Upper lobe of right lung (tissue), 1 donor: ENCODE results near the gene PTEN. TPM values are rescaled to one million over a fixed set of nuclear protein-coding genes. Genes with fewer than 3 reads are reported as not detected.

Source experiments
- ATAC-seq: fragments of 200-7000 bp; cut with Tn5 transposase; one replicate; pipeline ENCODE4 v1.9.1; 2020; ENCODE audit warnings: mild to moderate bottlenecking, moderate library complexity
- DNase-seq: peaks from one replicate; pipeline ENCODE4 v3.0.0-alpha.2; 2020
- H3K27ac ChIP-seq: fragments of 200-600 bp; one replicate; pipeline ENCODE4 v1.8.0; 2022
- H3K27me3 ChIP-seq: fragments of 200-600 bp; one replicate; pipeline ENCODE4 v1.8.0; 2022; ENCODE audit warnings: mild to moderate bottlenecking
- H3K36me3 ChIP-seq: fragments of 200-600 bp; one replicate; pipeline ENCODE4 v1.8.0; 2022
- H3K4me1 ChIP-seq: fragments of 200-600 bp; one replicate; pipeline ENCODE4 v1.8.0; 2022
- H3K4me3 ChIP-seq: fragments of 200-600 bp; one replicate; pipeline ENCODE4 v1.8.0; 2022; ENCODE audit warnings: mild to moderate bottlenecking
- H3K9me3 ChIP-seq: fragments of 200-600 bp; one replicate; pipeline ENCODE4 v1.8.0; 2022
- intact Hi-C: fragments of 100-400 bp; cut with DNase I; formaldehyde crosslinking; loops from one replicate; pipeline ENCODE4 v1.11.0; 2022
- total RNA-seq: library from RNA; stranded (reverse); fragmentation: NEBNext Ultra II Directional; extraction: Animal tissue kit (Norgen Biotek cat#: 25700); gene quantifications from one replicate; pipeline ENCODE4 v1.2.1, GENCODE V29; 2021
- TF ChIP-seq, protein P1 (sequence below): fragments of 200-600 bp; IDR thresholded peaks from one replicate; pipeline ENCODE4 v1.8.0; 2022; ENCODE audit warnings: antibody characterized with exemption
- donor health status: DM: no; HTN: yes; CAD: no; lungs with severe emphysema.

Gene PTEN
- total RNA-seq, 1 donor from 2014 or later = 101 TPM

DNA sequence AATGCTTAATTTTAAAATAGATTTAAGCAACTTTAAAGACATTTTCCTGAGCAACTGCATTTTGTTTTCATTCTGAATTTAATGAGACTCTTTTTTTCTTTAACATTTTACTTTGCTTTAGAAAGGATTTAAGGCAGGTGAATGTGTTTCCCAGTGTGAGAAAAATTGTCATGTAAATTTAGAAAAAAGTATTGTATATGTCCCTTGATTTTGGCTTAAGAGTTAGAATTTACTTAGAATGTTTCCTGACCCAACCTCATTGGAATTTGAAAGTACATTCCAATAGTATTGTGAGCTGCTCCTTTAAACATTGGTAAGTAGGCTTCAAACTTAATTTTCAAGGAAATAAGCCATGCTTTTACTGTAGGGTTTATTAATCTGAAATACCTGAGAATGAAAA, 110.2 kb downstream of the PTEN start:
- Histone ChIP-seq H3K27me3 (no peaks in the 10 kb centered on the region), H3K36me3 (no peaks in the 10 kb centered on the region), H3K9me3 (no peaks in the 10 kb centered on the region), H3K27ac (no peak overlapping the region), H3K4me1 (no peaks in the 10 kb centered on the region), H3K4me3 (no peak overlapping the region)
- ATAC-seq (no peak), DNase-seq (no peak)
- intact Hi-C loops = no loop called here
- TF ChIP-seq, protein P1, sequence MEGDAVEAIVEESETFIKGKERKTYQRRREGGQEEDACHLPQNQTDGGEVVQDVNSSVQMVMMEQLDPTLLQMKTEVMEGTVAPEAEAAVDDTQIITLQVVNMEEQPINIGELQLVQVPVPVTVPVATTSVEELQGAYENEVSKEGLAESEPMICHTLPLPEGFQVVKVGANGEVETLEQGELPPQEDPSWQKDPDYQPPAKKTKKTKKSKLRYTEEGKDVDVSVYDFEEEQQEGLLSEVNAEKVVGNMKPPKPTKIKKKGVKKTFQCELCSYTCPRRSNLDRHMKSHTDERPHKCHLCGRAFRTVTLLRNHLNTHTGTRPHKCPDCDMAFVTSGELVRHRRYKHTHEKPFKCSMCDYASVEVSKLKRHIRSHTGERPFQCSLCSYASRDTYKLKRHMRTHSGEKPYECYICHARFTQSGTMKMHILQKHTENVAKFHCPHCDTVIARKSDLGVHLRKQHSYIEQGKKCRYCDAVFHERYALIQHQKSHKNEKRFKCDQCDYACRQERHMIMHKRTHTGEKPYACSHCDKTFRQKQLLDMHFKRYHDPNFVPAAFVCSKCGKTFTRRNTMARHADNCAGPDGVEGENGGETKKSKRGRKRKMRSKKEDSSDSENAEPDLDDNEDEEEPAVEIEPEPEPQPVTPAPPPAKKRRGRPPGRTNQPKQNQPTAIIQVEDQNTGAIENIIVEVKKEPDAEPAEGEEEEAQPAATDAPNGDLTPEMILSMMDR = no peak

DNA sequence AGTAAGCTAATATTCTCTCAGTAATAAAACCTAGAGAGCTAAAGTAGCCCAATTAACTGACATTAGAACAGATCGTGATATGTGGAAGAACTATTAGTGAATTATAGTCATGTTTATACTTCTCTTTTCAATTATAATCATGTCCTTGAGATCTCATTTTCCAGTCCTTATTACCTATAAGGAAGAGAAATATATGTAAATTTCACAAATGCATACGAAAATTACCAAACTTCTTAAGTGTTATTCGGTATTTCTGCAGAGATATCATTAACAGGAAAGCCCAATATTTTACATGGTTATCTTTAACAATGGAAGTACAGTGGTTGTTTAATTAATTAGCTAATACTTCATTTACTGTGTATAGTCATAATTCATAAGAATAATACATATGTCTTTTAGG, 110.7 kb downstream of the PTEN start:
- H3K36me3 ChIP-seq = no peaks in the 10 kb centered on the region

DNA sequence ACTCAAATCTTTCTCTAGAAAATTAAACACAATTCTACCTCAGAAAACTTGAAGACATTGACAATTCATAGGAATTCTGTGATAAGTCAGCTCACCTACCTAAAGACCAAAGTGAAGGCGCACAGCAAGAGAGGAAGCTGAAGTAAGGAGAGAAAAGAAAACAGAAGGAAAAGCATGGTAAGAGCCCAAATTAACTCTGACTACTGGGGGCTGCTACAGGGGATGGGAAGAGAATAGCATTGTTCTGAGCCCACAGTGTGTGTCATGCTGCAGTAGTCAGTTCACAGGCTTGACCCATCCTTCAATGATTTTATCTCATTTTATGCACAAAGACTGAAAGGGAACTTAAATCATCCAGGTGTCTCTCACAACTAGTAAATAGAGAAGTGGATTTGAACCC, 111.3 kb downstream of the PTEN start:
- H3K4me3 ChIP-seq = no peak overlapping the region
- no peak overlapping the region for H3K27ac ChIP-seq
- H3K4me1 ChIP-seq = no peaks in the 10 kb centered on the region
- TF ChIP-seq, protein P1 = no peak
- DNase-seq (no peak), ATAC-seq (no peak)
- intact Hi-C loops = no loop called here
- no peaks in the 10 kb centered on the region for H3K36me3 ChIP-seq
- H3K9me3 ChIP-seq = no peaks in the 10 kb centered on the region
- no peaks in the 10 kb centered on the region for H3K27me3 ChIP-seq

More for the DNA sequence above, 110.7 kb downstream of the PTEN start:
- Histone ChIP-seq H3K4me3 (no peak overlapping the region), H3K9me3 (no peaks in the 10 kb centered on the region), H3K27me3 (no peaks in the 10 kb centered on the region), H3K27ac (no peak overlapping the region), H3K4me1 (no peaks in the 10 kb centered on the region)
- no peak for ATAC-seq
- TF ChIP-seq, protein P1 = no peak
- intact Hi-C loops = no loop called here
- DNase-seq = no peak

DNA sequence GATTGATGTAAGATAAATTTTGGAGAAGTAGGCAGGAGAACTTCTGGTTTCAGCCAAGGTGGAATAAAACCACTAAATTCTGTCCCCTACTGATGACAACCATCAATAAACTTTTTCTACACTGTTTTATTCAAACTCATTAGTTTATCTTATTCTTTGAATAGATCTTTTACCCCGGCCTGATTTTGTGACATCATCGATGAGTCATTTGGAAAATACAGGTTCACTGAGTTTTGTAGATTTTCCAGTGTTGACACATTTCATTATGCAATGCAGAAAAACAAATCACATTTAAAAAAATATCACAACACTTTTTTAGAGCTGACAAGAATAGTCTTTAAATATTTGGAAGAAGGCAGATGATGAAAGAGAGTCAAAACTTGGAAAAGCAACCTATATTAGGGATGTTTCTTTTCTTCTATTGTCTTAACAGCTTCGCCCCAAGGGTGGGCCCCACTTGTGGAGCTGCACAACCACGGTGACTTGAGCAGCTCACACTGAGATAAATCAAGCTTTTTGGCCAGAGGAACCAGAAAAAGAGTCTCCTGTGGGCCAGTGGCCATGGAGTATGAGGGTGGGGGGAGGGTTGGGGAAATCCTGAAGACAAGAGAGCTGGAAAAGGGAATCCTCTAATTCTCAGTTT, 112.8 kb downstream of the PTEN start:
- TF ChIP-seq, protein P1 = no peak
- ATAC-seq (no peak), DNase-seq (no peak)
- H3K4me1 ChIP-seq = no peaks in the 10 kb centered on the region
- intact Hi-C loops = no loop called here
- H3K9me3 ChIP-seq = no peaks in the 10 kb centered on the region
- no peak overlapping the region for H3K4me3 ChIP-seq
- no peaks in the 10 kb centered on the region for H3K27me3 ChIP-seq
- no peaks in the 10 kb centered on the region for H3K36me3 ChIP-seq
- no peak overlapping the region for H3K27ac ChIP-seq

DNA sequence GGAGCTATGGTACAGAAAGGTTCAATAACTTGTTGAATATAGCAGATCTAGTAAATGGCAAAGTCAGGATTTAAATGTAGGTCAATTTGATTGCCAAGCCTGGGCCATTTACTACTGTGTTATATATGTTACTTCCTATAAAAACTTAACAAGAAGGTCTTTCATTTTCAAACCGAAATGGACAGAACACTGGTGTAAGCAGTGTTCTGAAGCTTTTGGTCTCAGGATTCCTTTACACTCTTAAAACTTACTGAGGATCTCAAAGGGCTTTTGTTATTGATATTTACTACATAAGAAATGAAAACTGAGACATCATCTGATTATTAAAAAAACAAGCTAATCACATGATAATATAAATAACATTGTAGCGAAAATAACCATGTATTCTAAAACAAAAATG, 114.7 kb downstream of the PTEN start:
- DNase-seq (no peak), ATAC-seq (no peak)
- H3K4me1 ChIP-seq = no peaks in the 10 kb centered on the region
- H3K9me3 ChIP-seq = no peaks in the 10 kb centered on the region
- intact Hi-C loops = no loop called here
- no peak overlapping the region for H3K27ac ChIP-seq
- TF ChIP-seq, protein P1 = no peak
- no peaks in the 10 kb centered on the region for H3K27me3 ChIP-seq
- no peaks in the 10 kb centered on the region for H3K36me3 ChIP-seq
- no peak overlapping the region for H3K4me3 ChIP-seq

DNA sequence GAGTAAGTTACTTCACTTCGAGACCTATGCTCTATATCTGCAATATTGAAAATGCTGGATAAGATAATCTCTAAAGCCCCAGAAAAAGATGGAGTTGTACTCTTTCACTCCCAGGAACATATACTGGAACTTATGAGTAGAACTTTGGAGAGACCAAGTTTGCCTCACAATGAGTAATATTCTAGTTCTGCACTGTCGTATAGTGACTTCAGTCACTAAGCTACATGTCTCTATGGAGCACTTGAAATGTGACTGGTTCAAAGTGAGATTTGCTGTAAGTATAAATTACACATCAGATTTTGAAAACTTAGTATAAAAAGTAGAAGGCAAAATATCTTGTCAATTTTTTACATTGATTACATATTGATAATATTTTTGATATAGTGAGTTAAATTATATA, 116.4 kb downstream of the PTEN start:
- no peak overlapping the region for H3K27ac ChIP-seq
- DNase-seq = no peak
- H3K4me1 ChIP-seq = no peaks in the 10 kb centered on the region
- TF ChIP-seq, protein P1 = no peak
- H3K36me3 ChIP-seq = no peaks in the 10 kb centered on the region
- intact Hi-C loops = no loop called here
- no peak for ATAC-seq
- no peaks in the 10 kb centered on the region for H3K27me3 ChIP-seq
- no peak overlapping the region for H3K4me3 ChIP-seq
- no peaks in the 10 kb centered on the region for H3K9me3 ChIP-seq
